ENCODE data around the gene HIVEP3. TPM values are rescaled to one million over a fixed set of nuclear protein-coding genes. Genes with fewer than 3 reads are reported as not detected.

Gene HIVEP3
- total and polyA plus RNA-seq, 8 donors: 1.8 to 65.3 (median 3.8) TPM

DNA sequence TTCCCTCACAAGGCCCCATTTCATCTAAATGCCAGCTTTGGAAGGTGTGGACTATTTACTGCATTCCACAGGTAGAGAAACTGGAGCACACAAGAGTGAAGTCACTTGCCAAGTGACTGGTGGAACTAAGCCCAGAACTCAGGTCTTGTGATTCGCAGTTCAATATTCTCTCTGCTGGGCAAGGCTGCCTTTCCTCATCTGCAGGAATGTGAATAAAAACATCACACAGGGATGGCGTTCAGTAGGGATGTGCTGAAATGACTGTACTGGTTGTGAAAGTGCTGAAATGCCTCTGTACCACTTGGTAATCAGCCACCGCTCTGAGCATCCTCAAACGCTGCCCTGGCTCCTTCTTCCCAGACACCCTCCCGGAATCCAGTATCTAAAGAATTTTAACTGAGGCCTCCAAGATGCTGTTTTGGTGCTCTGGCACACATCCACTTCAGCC, 145.6 kb downstream of the HIVEP3 start:
- TF ChIP-seq POLR2AphosphoS5 (IDR thresholded peaks at IDR 0.05): peak in 2 of 3 donors; percentile 22 to 62
- TF ChIP-seq, protein P1, sequence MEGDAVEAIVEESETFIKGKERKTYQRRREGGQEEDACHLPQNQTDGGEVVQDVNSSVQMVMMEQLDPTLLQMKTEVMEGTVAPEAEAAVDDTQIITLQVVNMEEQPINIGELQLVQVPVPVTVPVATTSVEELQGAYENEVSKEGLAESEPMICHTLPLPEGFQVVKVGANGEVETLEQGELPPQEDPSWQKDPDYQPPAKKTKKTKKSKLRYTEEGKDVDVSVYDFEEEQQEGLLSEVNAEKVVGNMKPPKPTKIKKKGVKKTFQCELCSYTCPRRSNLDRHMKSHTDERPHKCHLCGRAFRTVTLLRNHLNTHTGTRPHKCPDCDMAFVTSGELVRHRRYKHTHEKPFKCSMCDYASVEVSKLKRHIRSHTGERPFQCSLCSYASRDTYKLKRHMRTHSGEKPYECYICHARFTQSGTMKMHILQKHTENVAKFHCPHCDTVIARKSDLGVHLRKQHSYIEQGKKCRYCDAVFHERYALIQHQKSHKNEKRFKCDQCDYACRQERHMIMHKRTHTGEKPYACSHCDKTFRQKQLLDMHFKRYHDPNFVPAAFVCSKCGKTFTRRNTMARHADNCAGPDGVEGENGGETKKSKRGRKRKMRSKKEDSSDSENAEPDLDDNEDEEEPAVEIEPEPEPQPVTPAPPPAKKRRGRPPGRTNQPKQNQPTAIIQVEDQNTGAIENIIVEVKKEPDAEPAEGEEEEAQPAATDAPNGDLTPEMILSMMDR (IDR thresholded peaks at IDR 0.05): no peak
- Histone ChIP-seq H3K36me3 (no peaks in the 10 kb centered on the region), H3K27me3 (no peaks in the 10 kb centered on the region), H3K4me1 (peaks cover 0 to 33% (median 24%) of the 10 kb centered on the region in 4 donors), H3K27ac (peak overlapping the region in 4 of 5 donors; percentile 24 to 50 (median 28)), H3K4me3 (no peak overlapping the region), H3K9me3 (no peaks in the 10 kb centered on the region)
- intact Hi-C loops (cut with DNase I; ENCODE audit: low total_unique reads): no loop called here
- DNase-seq: peak in 1 of 2 donors; percentile 83
- WGBS, 5 donors: 44 to 67% (median 51%) methylated on average over 5 of the region's 5 CpGs

DNA sequence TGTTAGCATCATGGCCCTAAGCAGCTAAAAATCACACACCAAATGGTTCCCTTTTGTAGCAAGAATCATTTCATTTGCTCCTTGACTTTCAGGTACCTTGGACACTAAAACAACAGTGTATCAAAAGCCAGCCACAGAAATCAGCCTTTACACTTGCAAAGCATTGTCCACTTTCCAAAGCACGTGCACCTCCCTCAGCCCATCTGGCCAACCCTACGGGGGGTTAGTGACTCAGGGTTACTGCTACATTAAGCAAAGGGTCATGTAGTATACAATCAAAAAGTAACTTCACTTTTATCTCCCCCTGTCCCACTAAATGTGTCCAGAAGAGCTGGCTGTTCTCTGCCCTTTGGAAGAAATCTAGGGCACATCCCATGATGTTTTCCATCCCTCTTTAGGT, 149.7 kb downstream of the HIVEP3 start:
- DNase-seq: no peak
- Histone ChIP-seq H3K27ac (no peak overlapping the region), H3K9me3 (no peaks in the 10 kb centered on the region), H3K4me1 (peaks cover 0 to 45% (median 22%) of the 10 kb centered on the region in 4 donors), H3K36me3 (no peaks in the 10 kb centered on the region), H3K27me3 (no peaks in the 10 kb centered on the region), H3K4me3 (no peak overlapping the region)
- intact Hi-C loops (cut with DNase I; ENCODE audit: low total_unique reads): no loop called here
- 77 to 87% (median 81%) methylated on average over 2 of the region's 2 CpGs for WGBS, 5 donors
- TF ChIP-seq POLR2A (IDR thresholded peaks at IDR 0.05) (no peak), EP300 (IDR thresholded peaks at IDR 0.05) (no peak), POLR2AphosphoS5 (IDR thresholded peaks at IDR 0.05) (no peak)
- TF ChIP-seq, protein P1 (IDR thresholded peaks at IDR 0.05): no peak

DNA sequence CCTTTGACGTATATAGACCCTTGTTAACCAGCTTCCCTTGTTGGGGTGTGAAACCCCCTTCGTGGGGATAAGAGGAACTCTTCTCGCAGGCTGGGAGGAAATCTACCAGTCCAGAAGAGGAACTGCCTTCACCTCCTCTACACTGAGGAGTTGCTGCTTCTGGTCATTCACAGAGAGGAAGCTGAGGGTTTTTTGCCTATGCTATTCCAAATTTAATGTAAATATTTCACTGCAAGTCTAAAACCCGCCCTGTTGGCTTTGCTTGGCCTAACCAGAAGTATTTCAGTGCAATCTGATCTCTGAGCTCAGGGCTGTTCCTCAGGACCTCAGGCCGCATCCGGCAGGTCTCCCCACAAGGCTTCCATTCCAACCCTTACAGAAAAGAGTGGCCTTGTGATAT, 150.1 kb downstream of the HIVEP3 start:
- Histone ChIP-seq H3K4me1 (peaks cover 0 to 45% (median 20%) of the 10 kb centered on the region in 4 donors), H3K27me3 (no peaks in the 10 kb centered on the region), H3K9me3 (no peaks in the 10 kb centered on the region), H3K4me3 (no peak overlapping the region), H3K27ac (no peak overlapping the region), H3K36me3 (no peaks in the 10 kb centered on the region)
- WGBS, 5 donors: 56 to 78% (median 61%) methylated on average over 6 of the region's 6 CpGs
- no peak for TF ChIP-seq POLR2A (IDR thresholded peaks at IDR 0.05)
- TF ChIP-seq POLR2AphosphoS5 (IDR thresholded peaks at IDR 0.05): no peak
- TF ChIP-seq EP300 (IDR thresholded peaks at IDR 0.05): no peak
- TF ChIP-seq, protein P1 (IDR thresholded peaks at IDR 0.05): no peak
- DNase-seq: no peak
- intact Hi-C loops (cut with DNase I; ENCODE audit: low total_unique reads): no loop called here

DNA sequence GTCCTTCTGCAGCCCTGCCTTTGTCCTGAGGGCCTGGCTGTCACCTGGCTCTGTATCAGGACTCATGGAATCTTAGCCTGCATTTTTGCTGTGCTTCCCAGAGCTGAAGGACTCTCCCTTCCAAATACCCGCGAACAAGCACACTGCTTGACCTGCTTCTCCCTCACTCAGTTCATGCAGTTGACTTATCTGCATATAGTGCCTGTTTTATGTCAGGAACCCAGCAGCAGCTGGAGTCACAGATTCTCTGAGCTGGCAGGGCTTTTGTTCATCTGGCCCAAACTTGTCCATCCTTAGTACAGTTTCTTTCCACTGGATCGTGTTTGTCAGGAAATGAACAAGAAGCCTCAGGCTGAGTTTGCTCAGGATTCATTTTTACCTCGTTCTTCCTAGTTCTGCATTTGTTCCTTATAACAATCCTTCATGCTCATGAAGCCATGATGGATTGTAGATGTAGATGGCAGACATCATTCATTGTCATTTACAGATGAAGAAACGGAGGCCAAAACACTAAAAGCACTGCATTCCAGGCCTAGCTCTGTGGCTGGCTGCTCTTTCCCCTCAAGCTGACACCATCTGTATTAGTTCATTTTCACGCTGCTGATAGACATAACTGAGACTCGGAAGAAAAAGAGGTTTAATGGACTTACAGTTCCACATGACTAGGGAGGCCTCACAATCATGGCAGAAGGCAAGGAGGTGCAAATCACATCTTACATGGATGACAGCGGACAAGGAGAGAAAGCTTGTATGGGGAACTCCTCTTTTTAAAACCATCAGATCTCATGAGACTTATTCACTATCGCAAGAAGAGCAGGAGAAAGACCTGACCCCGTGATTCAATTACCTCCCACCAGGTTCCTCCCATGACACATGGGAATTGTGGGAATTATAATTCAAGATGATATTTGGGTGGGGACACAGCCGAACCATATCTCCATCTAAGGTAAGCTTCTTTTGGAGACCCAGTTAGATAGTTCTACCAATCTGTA, 150.9 kb downstream of the HIVEP3 start:
- WGBS, 5 donors: 64 to 82% (median 75%) methylated on average over 11 of the region's 11 CpGs
- no peak for TF ChIP-seq POLR2A (IDR thresholded peaks at IDR 0.05)
- no peak for TF ChIP-seq EP300 (IDR thresholded peaks at IDR 0.05)
- no peak for TF ChIP-seq POLR2AphosphoS5 (IDR thresholded peaks at IDR 0.05)
- TF ChIP-seq, protein P1 (IDR thresholded peaks at IDR 0.05): no peak
- Histone ChIP-seq H3K9me3 (no peaks in the 10 kb centered on the region), H3K27ac (peak overlapping the region in 2 of 5 donors; percentile 4 to 11), H3K4me3 (no peak overlapping the region), H3K36me3 (no peaks in the 10 kb centered on the region), H3K4me1 (peaks cover 0 to 38% (median 16%) of the 10 kb centered on the region in 4 donors), H3K27me3 (no peaks in the 10 kb centered on the region)
- peak in 1 of 2 donors; percentile 50 for DNase-seq
- intact Hi-C loops (cut with DNase I; ENCODE audit: low total_unique reads): no loop called here
